Panc1 (cell line): ENCODE measurements around the gene MGRN1. TPM values are rescaled to one million over a fixed set of nuclear protein-coding genes. Genes with fewer than 3 reads are reported as not detected.

Experiments
- ATAC-seq: fragments of 200-7000 bp; cut with Tn5 transposase; 2 replicates; pipeline ENCODE4 v1.9.1; 2020; ENCODE audit warnings: mild to moderate bottlenecking, moderate library complexity
- BruUV-seq: library from RNA; stranded (reverse); fragments of 400-500 nt; replicated peaks from 2 replicates; lab custom pipeline; 2021; lab: Mats Ljungman, UMichigan
- CTCF ChIA-PET: fragments of 300-600 bp; sonication (Branson Sonifier 250); formaldehyde crosslinking; loops from one replicate; lab custom pipeline; 2022; ENCODE audit warnings: antibody characterized with exemption; lab: Charles Lee
- POLR2A ChIA-PET: fragments of 300-600 bp; sonication (Branson Sonifier 250); formaldehyde crosslinking; loops from one replicate; lab custom pipeline; 2022; ENCODE audit warnings: antibody characterized with exemption; lab: Charles Lee
- DNase-seq: peaks from one replicate; pipeline ENCODE4 v3.0.0-alpha.2; 2010; ENCODE audit warnings: low read depth, low spot score
- H3K27ac ChIP-seq: 2 replicates; pipeline ENCODE4 v1.5.1; 2011; ENCODE audit warnings: mild to moderate bottlenecking, low read length, inconsistent platforms
- H3K27me3 ChIP-seq: fragments of 200-500 bp; sonication (Bioruptor generic); 2 replicates; pipeline ENCODE4 v1.6.0; 2014; ENCODE audit warnings: low read length, inconsistent platforms; ENCODE audit not compliant: control insufficient read depth, insufficient read depth
- H3K36me3 ChIP-seq: fragments of 200-500 bp; sonication (Bioruptor generic); 2 replicates; pipeline ENCODE4 v1.5.1; 2014; ENCODE audit warnings: inconsistent platforms, mild to moderate bottlenecking, low read length, moderate library complexity; ENCODE audit not compliant: control insufficient read depth, insufficient read depth
- H3K4me1 ChIP-seq: 2 replicates; pipeline ENCODE4 v1.5.1; 2011; ENCODE audit warnings: inconsistent platforms, mild to moderate bottlenecking, low read length, moderate library complexity; ENCODE audit not compliant: control insufficient read depth, insufficient read depth
- H3K4me3 ChIP-seq, 2 experiments: 2 replicates each; pipeline ENCODE4 v1.5.1; 2011 to 2012; ENCODE audit warnings: low read depth in 2 of 2, low read length in 2 of 2, mild to moderate bottlenecking in 2 of 2, inconsistent platforms in 1 of 2, moderate library complexity in 1 of 2
- H3K9me3 ChIP-seq: fragments of 200-500 bp; sonication (Bioruptor generic); 2 replicates; pipeline ENCODE4 v1.5.1; 2014; ENCODE audit warnings: low read depth, mild to moderate bottlenecking, inconsistent platforms, low read length, moderate library complexity; ENCODE audit not compliant: control insufficient read depth, insufficient read depth
- CTCF ChIP-seq: fragments of 450-650 bp; IDR thresholded peaks from 2 replicates; pipeline ENCODE4 v1.5.1; 2017; ENCODE audit warnings: mild to moderate bottlenecking
- POLR2AphosphoS5 ChIP-seq: IDR thresholded peaks from 2 replicates; pipeline ENCODE4 v1.6.1; 2012; ENCODE audit warnings: mild to moderate bottlenecking, low read depth, low read length, moderate library complexity
- SIN3A ChIP-seq: IDR thresholded peaks from 2 replicates; pipeline ENCODE4 v1.6.1; 2012; ENCODE audit warnings: low read depth, mild to moderate bottlenecking, low read length, moderate library complexity, borderline replicate concordance; ENCODE audit not compliant: insufficient read depth
- TCF7L2 ChIP-seq: IDR thresholded peaks from 2 replicates; pipeline ENCODE4 v1.6.1; 2011; ENCODE audit warnings: mild to moderate bottlenecking, low read depth, low read length, inconsistent platforms
- in situ Hi-C: cut with HindIII; loops from 2 replicates; pipeline ENCODE4 v1.10.0; 2016; ENCODE audit warnings: low sequenced_read_pairs, low pct_unique_long_range_greater_than_20kb
- intact Hi-C: fragments of 100-400 bp; cut with micrococcal nuclease; formaldehyde crosslinking; loops from one replicate; pipeline ENCODE4 v1.10.0; 2022; ENCODE audit not compliant: unreplicated experiment
- total RNA-seq: library from RNA; stranded (reverse); gene quantifications from one replicate; pipeline ENCODE4 v1.2.1, GENCODE V29; 2021; ENCODE audit not compliant: unreplicated experiment
- TF ChIP-seq, protein P1 (sequence below), 2 experiments: IDR thresholded peaks; 2 replicates each; pipeline ENCODE4 v1.6.1; 2011 to 2012; ENCODE audit warnings: low read depth in 2 of 2, control low read depth in 1 of 2, low read length in 1 of 2, mild to moderate bottlenecking in 1 of 2, moderate library complexity in 1 of 2; ENCODE audit not compliant: insufficient read depth in 1 of 2

MGRN1 gene
- total RNA-seq, 1 experiment from 2014 or later = 59.7 TPM

DNA sequence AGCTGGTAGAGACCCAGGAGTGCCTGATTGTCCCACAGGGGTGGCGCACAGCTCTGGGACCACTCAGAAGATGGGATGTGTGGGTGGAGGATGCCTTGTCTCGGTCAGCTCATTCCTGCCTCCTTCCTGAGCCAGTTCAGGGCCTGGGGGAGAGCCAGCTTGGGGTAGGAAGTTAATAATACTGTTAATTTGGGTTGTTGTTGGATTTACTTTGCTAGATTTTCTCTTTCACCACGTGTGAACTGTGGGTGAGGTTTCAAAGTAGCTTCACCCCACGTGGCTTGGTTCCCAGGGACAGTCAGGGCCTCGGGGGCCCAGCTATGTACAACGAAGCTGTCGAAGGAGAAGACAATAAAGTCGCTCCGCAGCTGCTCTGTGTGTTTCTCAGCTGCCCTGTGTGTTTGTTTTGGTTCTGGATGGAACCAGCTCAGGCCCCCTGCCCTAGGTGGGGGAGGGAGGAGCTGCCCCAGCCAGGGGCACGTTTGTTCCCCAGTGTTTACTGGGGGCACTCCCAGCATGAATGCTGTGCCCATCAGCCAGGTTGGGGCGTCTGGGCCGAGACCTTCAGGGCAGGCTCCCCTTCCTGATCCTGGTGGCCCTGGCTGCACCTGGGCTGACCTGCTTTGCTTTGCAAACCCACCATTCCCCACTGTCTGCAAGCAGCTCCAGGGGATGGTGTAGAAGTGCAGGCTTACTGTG, 71.0 kb downstream of the MGRN1 start:
- Histone ChIP-seq H3K9me3 (no peaks in the 10 kb centered on the region), H3K27me3 (no peaks in the 10 kb centered on the region), H3K36me3 (no peaks in the 10 kb centered on the region; the same call in none of the 2 replicates), H3K4me3 (no peak overlapping the region), H3K27ac (peak overlapping the region; percentile 44), H3K4me1 (peaks cover 49% of the 10 kb centered on the region)
- intact Hi-C loops = no loop called here
- BruUV-seq = no TSS peak
- ATAC-seq = no peak
- no peak for DNase-seq
- TF ChIP-seq POLR2AphosphoS5 = no peak
- TF ChIP-seq, protein P1, sequence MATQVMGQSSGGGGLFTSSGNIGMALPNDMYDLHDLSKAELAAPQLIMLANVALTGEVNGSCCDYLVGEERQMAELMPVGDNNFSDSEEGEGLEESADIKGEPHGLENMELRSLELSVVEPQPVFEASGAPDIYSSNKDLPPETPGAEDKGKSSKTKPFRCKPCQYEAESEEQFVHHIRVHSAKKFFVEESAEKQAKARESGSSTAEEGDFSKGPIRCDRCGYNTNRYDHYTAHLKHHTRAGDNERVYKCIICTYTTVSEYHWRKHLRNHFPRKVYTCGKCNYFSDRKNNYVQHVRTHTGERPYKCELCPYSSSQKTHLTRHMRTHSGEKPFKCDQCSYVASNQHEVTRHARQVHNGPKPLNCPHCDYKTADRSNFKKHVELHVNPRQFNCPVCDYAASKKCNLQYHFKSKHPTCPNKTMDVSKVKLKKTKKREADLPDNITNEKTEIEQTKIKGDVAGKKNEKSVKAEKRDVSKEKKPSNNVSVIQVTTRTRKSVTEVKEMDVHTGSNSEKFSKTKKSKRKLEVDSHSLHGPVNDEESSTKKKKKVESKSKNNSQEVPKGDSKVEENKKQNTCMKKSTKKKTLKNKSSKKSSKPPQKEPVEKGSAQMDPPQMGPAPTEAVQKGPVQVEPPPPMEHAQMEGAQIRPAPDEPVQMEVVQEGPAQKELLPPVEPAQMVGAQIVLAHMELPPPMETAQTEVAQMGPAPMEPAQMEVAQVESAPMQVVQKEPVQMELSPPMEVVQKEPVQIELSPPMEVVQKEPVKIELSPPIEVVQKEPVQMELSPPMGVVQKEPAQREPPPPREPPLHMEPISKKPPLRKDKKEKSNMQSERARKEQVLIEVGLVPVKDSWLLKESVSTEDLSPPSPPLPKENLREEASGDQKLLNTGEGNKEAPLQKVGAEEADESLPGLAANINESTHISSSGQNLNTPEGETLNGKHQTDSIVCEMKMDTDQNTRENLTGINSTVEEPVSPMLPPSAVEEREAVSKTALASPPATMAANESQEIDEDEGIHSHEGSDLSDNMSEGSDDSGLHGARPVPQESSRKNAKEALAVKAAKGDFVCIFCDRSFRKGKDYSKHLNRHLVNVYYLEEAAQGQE (IDR thresholded peaks at IDR 0.05; ENCODE audit: insufficient read depth in 1 of 2, low read depth in 2 of 2, low read length in 1 of 2) = no peak
- TF ChIP-seq SIN3A = no peak
- no peak for TF ChIP-seq TCF7L2
- TF ChIP-seq CTCF = no peak
- POLR2A ChIA-PET = no interaction called here
- CTCF ChIA-PET = interaction anchor here (0.6 kb wide), 2 partner anchors 65 to 335 kb away, joined by 4 to 12 read pairs; no protein-coding TSS in a partner anchor
- in situ Hi-C loops = no loop called here

- CTCF ChIA-PET = interaction anchor here (0.6 kb wide), 1 partner anchor 334 kb away, joined by 4 read pairs; no protein-coding TSS in a partner anchor
- POLR2A ChIA-PET = interaction anchor here (0.7 kb wide), 1 partner anchor 51 kb away, joined by 4 read pairs; no protein-coding TSS in a partner anchor
Observed at GRCh38 chr16:4696172-4696904, 71.7 kb downstream of the MGRN1 start.

More at GRCh38 chr16:4696172-4696904, 71.7 kb downstream of the MGRN1 start:
- H3K36me3 ChIP-seq = no peaks in the 10 kb centered on the region; the same call in none of the 2 replicates
- no peaks in the 10 kb centered on the region for H3K27me3 ChIP-seq
- H3K9me3 ChIP-seq = no peaks in the 10 kb centered on the region
- TF ChIP-seq POLR2AphosphoS5 (no peak), CTCF (no peak), TCF7L2 (no peak), SIN3A (no peak)
- TF ChIP-seq, protein P1 (IDR thresholded peaks at IDR 0.05; ENCODE audit: insufficient read depth in 1 of 2, low read depth in 2 of 2, low read length in 1 of 2) = no peak
- no peak for ATAC-seq
- no TSS peak for BruUV-seq
- peak overlapping the region; percentile 44; the same call in 1 of the 2 replicates for H3K27ac ChIP-seq
- intact Hi-C loops = no loop called here
- DNase-seq = no peak
- in situ Hi-C loops = no loop called here
- no peak overlapping the region for H3K4me3 ChIP-seq
- H3K4me1 ChIP-seq = peaks cover 46% of the 10 kb centered on the region
